Measurements from ENCODE around the gene ZNF423. TPM values are rescaled to one million over a fixed set of nuclear protein-coding genes. Genes with fewer than 3 reads are reported as not detected.

The ZNF423 gene
- total and polyA plus RNA-seq, 3 experiments from 2014 or later: not detected

- H3K4me3 Mint-ChIP-seq: no peak overlapping the region
- no peaks in the 10 kb centered on the region for H3K4me1 ChIP-seq (ENCODE audit: insufficient read depth, low read length)
- H3K27ac ChIP-seq (ENCODE audit: low read depth, low read length): no peak overlapping the region
- H3K27ac Mint-ChIP-seq: no peak overlapping the region
- H3K36me3 ChIP-seq (ENCODE audit: insufficient read depth, low read length): no peaks in the 10 kb centered on the region
- peaks cover 0 to 6% (median 3%) of the 10 kb centered on the region in 3 donors for H3K4me1 Mint-ChIP-seq
- no peak overlapping the region for H3K4me3 ChIP-seq (ENCODE audit: low read length)
- POLR2A ChIA-PET: no interaction called here
- H3K27me3 ChIP-seq (ENCODE audit: insufficient read depth, low read length, poor library complexity, severe bottlenecking): no peaks in the 10 kb centered on the region
- no peaks in the 10 kb centered on the region for H3K9me3 ChIP-seq (ENCODE audit: low read length)
- peaks cover 0 to 2% (median 0%) of the 10 kb centered on the region in 5 donors for H3K9me3 Mint-ChIP-seq
- H3K27me3 Mint-ChIP-seq: peaks cover 5 to 20% of the 10 kb centered on the region in 2 donors
- no peaks in the 10 kb centered on the region for H3K36me3 Mint-ChIP-seq
- CTCF ChIA-PET: no interaction called here
- DNase-seq: peak in 1 of 5 donors; percentile 11
Observed at GRCh38 chr16:49523435-49524159, 332.3 kb downstream of the ZNF423 start.

GRCh38 chr16:49521734-49522325, 334.1 kb downstream of the ZNF423 start:
- H3K27ac Mint-ChIP-seq: no peak overlapping the region
- ChIA-PET CTCF (no interaction called here), POLR2A (no interaction called here)
- DNase-seq: no peak
- Histone ChIP-seq H3K4me3 (ENCODE audit: low read length) (no peak overlapping the region), H3K36me3 (ENCODE audit: insufficient read depth, low read length) (no peaks in the 10 kb centered on the region), H3K9me3 (ENCODE audit: low read length) (no peaks in the 10 kb centered on the region), H3K27ac (ENCODE audit: low read depth, low read length) (no peak overlapping the region), H3K27me3 (ENCODE audit: insufficient read depth, low read length, poor library complexity, severe bottlenecking) (no peaks in the 10 kb centered on the region), H3K4me1 (ENCODE audit: insufficient read depth, low read length) (no peaks in the 10 kb centered on the region)
- peaks cover 0 to 2% (median 0%) of the 10 kb centered on the region in 5 donors for H3K9me3 Mint-ChIP-seq
- no peaks in the 10 kb centered on the region for H3K4me1 Mint-ChIP-seq
- H3K4me3 Mint-ChIP-seq: no peak overlapping the region
- H3K27me3 Mint-ChIP-seq: peaks cover 5 to 14% of the 10 kb centered on the region in 2 donors
- no peaks in the 10 kb centered on the region for H3K36me3 Mint-ChIP-seq

- H3K36me3 ChIP-seq (ENCODE audit: insufficient read depth, low read length): no peaks in the 10 kb centered on the region
- no peak overlapping the region for H3K4me3 ChIP-seq (ENCODE audit: low read length)
- no peaks in the 10 kb centered on the region for H3K4me1 ChIP-seq (ENCODE audit: insufficient read depth, low read length)
- H3K27me3 ChIP-seq (ENCODE audit: insufficient read depth, low read length, poor library complexity, severe bottlenecking): no peaks in the 10 kb centered on the region
- Mint-ChIP-seq H3K4me1 (no peaks in the 10 kb centered on the region), H3K27ac (no peak overlapping the region), H3K27me3 (peaks cover 0 to 11% of the 10 kb centered on the region in 2 donors), H3K36me3 (no peaks in the 10 kb centered on the region), H3K9me3 (peaks cover 0 to 2% (median 0%) of the 10 kb centered on the region in 5 donors), H3K4me3 (no peak overlapping the region)
- no peak for DNase-seq
- H3K9me3 ChIP-seq (ENCODE audit: low read length): no peaks in the 10 kb centered on the region
- H3K27ac ChIP-seq (ENCODE audit: low read depth, low read length): no peak overlapping the region
- ChIA-PET POLR2A (no interaction called here), CTCF (no interaction called here)
Observed at GRCh38 chr16:49520492-49521038, 335.3 kb downstream of the ZNF423 start.

GRCh38 chr16:49519741-49520140, 336.2 kb downstream of the ZNF423 start:
- H3K27ac ChIP-seq (ENCODE audit: low read depth, low read length): no peak overlapping the region
- H3K4me3 Mint-ChIP-seq: no peak overlapping the region
- DNase-seq: no peak
- no peaks in the 10 kb centered on the region for H3K4me1 Mint-ChIP-seq
- peaks cover 0 to 2% (median 0%) of the 10 kb centered on the region in 5 donors for H3K9me3 Mint-ChIP-seq
- no peaks in the 10 kb centered on the region for H3K9me3 ChIP-seq (ENCODE audit: low read length)
- no peak overlapping the region for H3K4me3 ChIP-seq (ENCODE audit: low read length)
- peak overlapping the region in 1 of 8 donors; percentile 63 for H3K27ac Mint-ChIP-seq
- no peaks in the 10 kb centered on the region for H3K36me3 Mint-ChIP-seq
- no peaks in the 10 kb centered on the region for H3K36me3 ChIP-seq (ENCODE audit: insufficient read depth, low read length)
- H3K27me3 ChIP-seq (ENCODE audit: insufficient read depth, low read length, poor library complexity, severe bottlenecking): no peaks in the 10 kb centered on the region
- no peaks in the 10 kb centered on the region for H3K4me1 ChIP-seq (ENCODE audit: insufficient read depth, low read length)
- ChIA-PET POLR2A (no interaction called here), CTCF (no interaction called here)
- peaks cover 0 to 11% of the 10 kb centered on the region in 2 donors for H3K27me3 Mint-ChIP-seq

- H3K4me1 ChIP-seq (ENCODE audit: insufficient read depth, low read length): no peaks in the 10 kb centered on the region
- DNase-seq: no peak
- H3K4me1 Mint-ChIP-seq: no peaks in the 10 kb centered on the region
- H3K27ac ChIP-seq (ENCODE audit: low read depth, low read length): no peak overlapping the region
- POLR2A ChIA-PET: no interaction called here
- no peak overlapping the region for H3K4me3 Mint-ChIP-seq
- H3K9me3 ChIP-seq (ENCODE audit: low read length): no peaks in the 10 kb centered on the region
- H3K27me3 ChIP-seq (ENCODE audit: insufficient read depth, low read length, poor library complexity, severe bottlenecking): no peaks in the 10 kb centered on the region
- H3K36me3 Mint-ChIP-seq: no peaks in the 10 kb centered on the region
- peaks cover 0 to 2% (median 0%) of the 10 kb centered on the region in 5 donors for H3K9me3 Mint-ChIP-seq
- no peaks in the 10 kb centered on the region for H3K36me3 ChIP-seq (ENCODE audit: insufficient read depth, low read length)
- H3K27ac Mint-ChIP-seq: no peak overlapping the region
- CTCF ChIA-PET: no interaction called here
- H3K27me3 Mint-ChIP-seq: peaks cover 0 to 11% of the 10 kb centered on the region in 2 donors
- no peak overlapping the region for H3K4me3 ChIP-seq (ENCODE audit: low read length)
Observed at GRCh38 chr16:49519008-49519656, 336.8 kb downstream of the ZNF423 start.

GRCh38 chr16:49516382-49517036, 339.4 kb downstream of the ZNF423 start:
- ChIA-PET POLR2A (no interaction called here), CTCF (no interaction called here)
- H3K27me3 Mint-ChIP-seq: no peaks in the 10 kb centered on the region
- H3K27ac Mint-ChIP-seq: no peak overlapping the region
- peak overlapping the region in 1 of 7 donors; percentile 40 for H3K4me3 Mint-ChIP-seq
- H3K4me1 Mint-ChIP-seq: no peaks in the 10 kb centered on the region
- Histone ChIP-seq H3K27ac (ENCODE audit: low read depth, low read length) (no peak overlapping the region), H3K4me1 (ENCODE audit: insufficient read depth, low read length) (no peaks in the 10 kb centered on the region), H3K36me3 (ENCODE audit: insufficient read depth, low read length) (no peaks in the 10 kb centered on the region), H3K9me3 (ENCODE audit: low read length) (no peaks in the 10 kb centered on the region), H3K4me3 (ENCODE audit: low read length) (no peak overlapping the region), H3K27me3 (ENCODE audit: insufficient read depth, low read length, poor library complexity, severe bottlenecking) (no peaks in the 10 kb centered on the region)
- H3K36me3 Mint-ChIP-seq: no peaks in the 10 kb centered on the region
- peaks cover 0 to 2% (median 0%) of the 10 kb centered on the region in 5 donors for H3K9me3 Mint-ChIP-seq
- no peak for DNase-seq

DNA sequence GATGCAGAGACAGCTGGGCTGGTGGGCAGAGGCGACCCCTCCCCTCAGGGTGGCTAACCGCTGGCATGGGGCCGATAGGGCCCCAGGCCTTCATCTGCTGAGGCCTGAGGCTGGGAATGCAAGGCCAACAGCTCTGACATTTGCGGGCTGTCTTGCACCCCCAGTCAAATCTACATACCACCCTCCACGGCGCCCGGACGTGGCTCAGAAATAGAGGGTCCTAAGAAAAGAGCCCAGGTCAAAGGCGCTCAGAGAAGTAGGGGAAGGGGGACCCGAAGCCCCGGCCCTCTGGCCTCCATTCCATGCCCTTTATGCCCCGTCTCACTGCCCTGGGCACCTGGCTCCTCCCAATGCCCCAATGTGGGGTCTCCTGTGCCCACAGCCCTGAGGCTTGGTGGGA, 340.1 kb downstream of the ZNF423 start:
- no peaks in the 10 kb centered on the region for H3K4me1 ChIP-seq (ENCODE audit: insufficient read depth, low read length)
- H3K27ac ChIP-seq (ENCODE audit: low read depth, low read length): no peak overlapping the region
- H3K36me3 ChIP-seq (ENCODE audit: insufficient read depth, low read length): no peaks in the 10 kb centered on the region
- H3K4me1 Mint-ChIP-seq: no peaks in the 10 kb centered on the region
- H3K4me3 ChIP-seq (ENCODE audit: low read length): no peak overlapping the region
- H3K4me3 Mint-ChIP-seq: no peak overlapping the region
- H3K9me3 ChIP-seq (ENCODE audit: low read length): no peaks in the 10 kb centered on the region
- no peak overlapping the region for H3K27ac Mint-ChIP-seq
- H3K36me3 Mint-ChIP-seq: no peaks in the 10 kb centered on the region
- ChIA-PET POLR2A (no interaction called here), CTCF (no interaction called here)
- H3K27me3 Mint-ChIP-seq: no peaks in the 10 kb centered on the region
- H3K9me3 Mint-ChIP-seq: peaks cover 0 to 2% (median 0%) of the 10 kb centered on the region in 5 donors
- no peak for DNase-seq
- no peaks in the 10 kb centered on the region for H3K27me3 ChIP-seq (ENCODE audit: insufficient read depth, low read length, poor library complexity, severe bottlenecking)

All from CD8-positive, alpha-beta memory T cell (primary cell).